ENCODE results near the gene ZNF302. TPM values are rescaled to one million over a fixed set of nuclear protein-coding genes. Genes with fewer than 3 reads are reported as not detected.

The ZNF302 gene
- total and polyA plus RNA-seq, 4 donors: 5.8 to 18.6 (median 13.6) TPM

DNA sequence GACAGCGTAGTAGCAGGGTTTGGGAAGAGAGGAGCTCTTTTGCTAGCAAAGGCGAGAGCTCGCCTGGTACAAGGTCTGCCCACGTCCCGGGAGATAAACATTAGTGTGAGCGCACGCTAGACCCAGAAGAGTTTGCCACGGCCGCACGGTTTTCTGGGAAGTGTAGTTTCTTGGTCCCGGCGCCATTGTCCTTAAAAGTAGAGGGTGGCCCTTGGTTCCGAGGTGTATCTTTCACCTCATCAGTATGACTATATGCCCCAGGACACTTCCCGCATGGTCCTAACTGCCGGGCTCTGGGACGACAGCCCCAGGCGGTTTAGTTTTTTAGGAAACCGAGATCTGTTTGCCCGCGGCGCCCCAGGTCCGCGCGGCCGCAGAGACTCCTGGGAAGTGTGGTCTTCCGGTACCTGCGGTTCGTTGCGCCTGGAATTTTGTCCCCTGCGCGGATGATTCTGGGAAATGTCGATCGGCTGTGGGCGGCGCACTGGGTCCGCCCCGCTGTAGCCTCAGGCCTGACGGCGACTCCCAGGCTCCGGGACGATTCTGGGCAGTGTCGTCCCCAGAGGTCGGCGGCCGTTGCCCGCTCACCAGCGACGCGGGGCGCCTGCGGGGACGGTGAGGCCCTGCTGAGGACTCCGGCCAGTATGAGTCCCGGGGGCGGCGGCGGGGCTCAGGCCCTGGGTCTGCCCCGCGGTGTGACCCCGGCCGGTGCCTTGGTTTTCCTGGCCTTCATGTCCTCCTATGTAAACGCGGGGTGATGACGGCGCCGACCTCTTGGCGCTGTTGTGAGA lies 56.5 kb downstream of the ZNF302 start, which contains the start of gene ZNF181 (continued):
- TF ChIP-seq, protein P1, sequence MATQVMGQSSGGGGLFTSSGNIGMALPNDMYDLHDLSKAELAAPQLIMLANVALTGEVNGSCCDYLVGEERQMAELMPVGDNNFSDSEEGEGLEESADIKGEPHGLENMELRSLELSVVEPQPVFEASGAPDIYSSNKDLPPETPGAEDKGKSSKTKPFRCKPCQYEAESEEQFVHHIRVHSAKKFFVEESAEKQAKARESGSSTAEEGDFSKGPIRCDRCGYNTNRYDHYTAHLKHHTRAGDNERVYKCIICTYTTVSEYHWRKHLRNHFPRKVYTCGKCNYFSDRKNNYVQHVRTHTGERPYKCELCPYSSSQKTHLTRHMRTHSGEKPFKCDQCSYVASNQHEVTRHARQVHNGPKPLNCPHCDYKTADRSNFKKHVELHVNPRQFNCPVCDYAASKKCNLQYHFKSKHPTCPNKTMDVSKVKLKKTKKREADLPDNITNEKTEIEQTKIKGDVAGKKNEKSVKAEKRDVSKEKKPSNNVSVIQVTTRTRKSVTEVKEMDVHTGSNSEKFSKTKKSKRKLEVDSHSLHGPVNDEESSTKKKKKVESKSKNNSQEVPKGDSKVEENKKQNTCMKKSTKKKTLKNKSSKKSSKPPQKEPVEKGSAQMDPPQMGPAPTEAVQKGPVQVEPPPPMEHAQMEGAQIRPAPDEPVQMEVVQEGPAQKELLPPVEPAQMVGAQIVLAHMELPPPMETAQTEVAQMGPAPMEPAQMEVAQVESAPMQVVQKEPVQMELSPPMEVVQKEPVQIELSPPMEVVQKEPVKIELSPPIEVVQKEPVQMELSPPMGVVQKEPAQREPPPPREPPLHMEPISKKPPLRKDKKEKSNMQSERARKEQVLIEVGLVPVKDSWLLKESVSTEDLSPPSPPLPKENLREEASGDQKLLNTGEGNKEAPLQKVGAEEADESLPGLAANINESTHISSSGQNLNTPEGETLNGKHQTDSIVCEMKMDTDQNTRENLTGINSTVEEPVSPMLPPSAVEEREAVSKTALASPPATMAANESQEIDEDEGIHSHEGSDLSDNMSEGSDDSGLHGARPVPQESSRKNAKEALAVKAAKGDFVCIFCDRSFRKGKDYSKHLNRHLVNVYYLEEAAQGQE (IDR thresholded peaks at IDR 0.05): peak; percentile 13
- peak; percentile 79 for TF ChIP-seq SP1 (IDR thresholded peaks at IDR 0.05)
- peak; percentile 55 to 59 for TF ChIP-seq HNF4A (conservative IDR thresholded peaks at IDR 0.05)
- TF ChIP-seq TAF1 (conservative IDR thresholded peaks at IDR 0.05): peak; percentile 82
- TF ChIP-seq, protein P2, sequence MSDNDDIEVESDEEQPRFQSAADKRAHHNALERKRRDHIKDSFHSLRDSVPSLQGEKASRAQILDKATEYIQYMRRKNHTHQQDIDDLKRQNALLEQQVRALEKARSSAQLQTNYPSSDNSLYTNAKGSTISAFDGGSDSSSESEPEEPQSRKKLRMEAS (IDR thresholded peaks at IDR 0.05): peak; percentile 40
- peak; percentile 98 for TF ChIP-seq YY1 (IDR thresholded peaks at IDR 0.05)
- TF ChIP-seq, protein P3, sequence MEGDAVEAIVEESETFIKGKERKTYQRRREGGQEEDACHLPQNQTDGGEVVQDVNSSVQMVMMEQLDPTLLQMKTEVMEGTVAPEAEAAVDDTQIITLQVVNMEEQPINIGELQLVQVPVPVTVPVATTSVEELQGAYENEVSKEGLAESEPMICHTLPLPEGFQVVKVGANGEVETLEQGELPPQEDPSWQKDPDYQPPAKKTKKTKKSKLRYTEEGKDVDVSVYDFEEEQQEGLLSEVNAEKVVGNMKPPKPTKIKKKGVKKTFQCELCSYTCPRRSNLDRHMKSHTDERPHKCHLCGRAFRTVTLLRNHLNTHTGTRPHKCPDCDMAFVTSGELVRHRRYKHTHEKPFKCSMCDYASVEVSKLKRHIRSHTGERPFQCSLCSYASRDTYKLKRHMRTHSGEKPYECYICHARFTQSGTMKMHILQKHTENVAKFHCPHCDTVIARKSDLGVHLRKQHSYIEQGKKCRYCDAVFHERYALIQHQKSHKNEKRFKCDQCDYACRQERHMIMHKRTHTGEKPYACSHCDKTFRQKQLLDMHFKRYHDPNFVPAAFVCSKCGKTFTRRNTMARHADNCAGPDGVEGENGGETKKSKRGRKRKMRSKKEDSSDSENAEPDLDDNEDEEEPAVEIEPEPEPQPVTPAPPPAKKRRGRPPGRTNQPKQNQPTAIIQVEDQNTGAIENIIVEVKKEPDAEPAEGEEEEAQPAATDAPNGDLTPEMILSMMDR (IDR thresholded peaks at IDR 0.05; ENCODE audit: low read depth, low read length, missing input control): no peak
- peak in 1 of 2 donors; percentile 5 for TF ChIP-seq RAD21 (IDR thresholded peaks at IDR 0.05)
- no peak for TF ChIP-seq JUND (IDR thresholded peaks at IDR 0.05)

DNA sequence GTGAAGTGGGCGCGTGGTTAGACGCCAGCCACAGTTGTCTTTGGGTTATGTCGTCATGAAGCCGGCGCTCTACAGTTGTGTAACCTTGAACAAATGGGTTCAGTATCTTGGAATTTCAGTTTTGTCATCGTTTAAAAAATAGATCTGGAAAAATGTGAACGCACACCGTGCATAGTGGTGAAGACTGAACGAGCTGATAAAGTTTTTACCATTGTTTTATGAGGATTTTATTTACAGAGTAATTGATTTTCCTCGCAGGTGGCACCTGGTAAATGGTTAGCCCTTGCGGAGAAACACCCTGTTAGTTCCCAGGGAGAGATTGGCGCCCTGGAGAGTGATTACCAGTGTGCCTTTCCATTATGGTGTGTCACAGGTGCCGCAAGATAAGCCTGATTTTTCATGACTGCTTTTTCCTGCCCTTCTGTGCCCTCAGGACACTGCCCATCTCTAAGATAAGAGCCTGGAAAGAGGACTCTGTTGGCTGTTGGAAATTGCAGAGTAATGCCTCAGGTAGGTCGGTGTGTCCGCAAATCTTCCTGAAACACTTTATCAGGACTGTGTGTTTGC lies 57.1 kb downstream of the ZNF302 start:
- peak; percentile 34 for DNase-seq (ENCODE audit: low spot score)
- WGBS: 9% methylated on average over 16 of the region's 16 CpGs
- peaks cover 5 to 18% (median 15%) of the 10 kb centered on the region in 4 donors for H3K4me1 ChIP-seq (ENCODE audit: control insufficient read depth in 4 of 4, insufficient read depth in 4 of 4, low read length in 3 of 4)
- peak overlapping the region; percentile 81 to 91 for H3K9ac ChIP-seq (ENCODE audit: low read depth in 1 of 2, low read length in 2 of 2)
- peak overlapping the region; percentile 86 to 97 (median 91) for H3K4me3 ChIP-seq (ENCODE audit: low read depth in 1 of 3, low read length in 3 of 3)
- peak overlapping the region; percentile 98 for H3K27ac ChIP-seq (ENCODE audit: low read depth in 1 of 2, low read length in 2 of 2)
- H3K36me3 ChIP-seq (ENCODE audit: control insufficient read depth in 4 of 4, insufficient read depth in 3 of 4, low read depth in 1 of 4, low read length in 3 of 4): peaks cover 8 to 40% (median 34%) of the 10 kb centered on the region in 4 donors
- no peaks in the 10 kb centered on the region for H3K27me3 ChIP-seq (ENCODE audit: control insufficient read depth in 4 of 4, insufficient read depth in 4 of 4, low read length in 3 of 4)
- H3K9me3 ChIP-seq (ENCODE audit: control insufficient read depth in 4 of 4, low read length in 3 of 4): peaks cover 13 to 34% (median 20%) of the 10 kb centered on the region in 4 donors
- no peak for TF ChIP-seq HNF4A (conservative IDR thresholded peaks at IDR 0.05)
- TF ChIP-seq NR2F2 (IDR thresholded peaks at IDR 0.05): no peak
- no peak for TF ChIP-seq EGR1 (IDR thresholded peaks at IDR 0.05; ENCODE audit: low read depth in 2 of 2)
- TF ChIP-seq TAF1 (conservative IDR thresholded peaks at IDR 0.05): no peak
- TF ChIP-seq HNF4G (IDR thresholded peaks at IDR 0.05): no peak
- no peak for TF ChIP-seq YY1 (IDR thresholded peaks at IDR 0.05)
- no peak for TF ChIP-seq RXRA (IDR thresholded peaks at IDR 0.05)
- TF ChIP-seq, protein P4, sequence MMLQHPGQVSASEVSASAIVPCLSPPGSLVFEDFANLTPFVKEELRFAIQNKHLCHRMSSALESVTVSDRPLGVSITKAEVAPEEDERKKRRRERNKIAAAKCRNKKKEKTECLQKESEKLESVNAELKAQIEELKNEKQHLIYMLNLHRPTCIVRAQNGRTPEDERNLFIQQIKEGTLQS (IDR thresholded peaks at IDR 0.05): no peak
- TF ChIP-seq, protein P3 (IDR thresholded peaks at IDR 0.05; ENCODE audit: low read depth, low read length, missing input control): no peak
- TF ChIP-seq, protein P1 (IDR thresholded peaks at IDR 0.05): no peak
- TF ChIP-seq RAD21 (IDR thresholded peaks at IDR 0.05): no peak
- no peak for TF ChIP-seq FOXA1 (IDR thresholded peaks at IDR 0.05)
- TF ChIP-seq, protein P5, sequence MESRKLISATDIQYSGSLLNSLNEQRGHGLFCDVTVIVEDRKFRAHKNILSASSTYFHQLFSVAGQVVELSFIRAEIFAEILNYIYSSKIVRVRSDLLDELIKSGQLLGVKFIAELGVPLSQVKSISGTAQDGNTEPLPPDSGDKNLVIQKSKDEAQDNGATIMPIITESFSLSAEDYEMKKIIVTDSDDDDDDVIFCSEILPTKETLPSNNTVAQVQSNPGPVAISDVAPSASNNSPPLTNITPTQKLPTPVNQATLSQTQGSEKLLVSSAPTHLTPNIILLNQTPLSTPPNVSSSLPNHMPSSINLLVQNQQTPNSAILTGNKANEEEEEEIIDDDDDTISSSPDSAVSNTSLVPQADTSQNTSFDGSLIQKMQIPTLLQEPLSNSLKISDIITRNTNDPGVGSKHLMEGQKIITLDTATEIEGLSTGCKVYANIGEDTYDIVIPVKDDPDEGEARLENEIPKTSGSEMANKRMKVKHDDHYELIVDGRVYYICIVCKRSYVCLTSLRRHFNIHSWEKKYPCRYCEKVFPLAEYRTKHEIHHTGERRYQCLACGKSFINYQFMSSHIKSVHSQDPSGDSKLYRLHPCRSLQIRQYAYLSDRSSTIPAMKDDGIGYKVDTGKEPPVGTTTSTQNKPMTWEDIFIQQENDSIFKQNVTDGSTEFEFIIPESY (IDR thresholded peaks at IDR 0.05): no peak
- no peak for TF ChIP-seq FOXA2 (IDR thresholded peaks at IDR 0.05)
- TF ChIP-seq GABPA (IDR thresholded peaks at IDR 0.05 in 1 of 2, conservative IDR thresholded peaks at IDR 0.05 in 1 of 2): no peak
- TF ChIP-seq, protein P2 (IDR thresholded peaks at IDR 0.05): no peak
